GM12891 (cell line): ENCODE measurements around the gene ALKBH6. TPM values are rescaled to one million over a fixed set of nuclear protein-coding genes. Genes with fewer than 3 reads are reported as not detected.

Source experiments
- DNase-seq: peaks from one replicate; pipeline ENCODE4 v3.0.0; 2011; ENCODE audit warnings: low spot score; ENCODE audit not compliant: insufficient read length
- FAIRE-seq: peaks from 2 replicates; lab custom pipeline; 2011; peaks lifted over from hg19 to GRCh38; lab: Jason Lieb, UNC
- PAX5 ChIP-seq: IDR thresholded peaks from 2 replicates; pipeline ENCODE4 v1.6.1; 2011; ENCODE audit warnings: low read length, moderate library complexity, mild to moderate bottlenecking; ENCODE audit not compliant: insufficient read depth, severe bottlenecking
- POLR2A ChIP-seq: IDR thresholded peaks from 2 replicates; pipeline ENCODE4 v1.6.1; 2011; ENCODE audit warnings: low read depth, low read length, control low read depth
- POLR2AphosphoS5 ChIP-seq: IDR thresholded peaks from 2 replicates; pipeline ENCODE4 v1.6.1; 2011; ENCODE audit warnings: low read depth, low read length, control low read depth
- POU2F2 ChIP-seq: IDR thresholded peaks from 2 replicates; pipeline ENCODE4 v1.6.1; 2011; ENCODE audit warnings: low read depth, mild to moderate bottlenecking, control low read depth, low read length, moderate library complexity
- SPI1 ChIP-seq: IDR thresholded peaks from 2 replicates; pipeline ENCODE4 v1.6.1; 2011; ENCODE audit warnings: low read depth, low read length, control low read depth
- TAF1 ChIP-seq: IDR thresholded peaks from 2 replicates; pipeline ENCODE4 v1.6.1; 2011; ENCODE audit warnings: low read depth, low read length, control low read depth
- polyA plus RNA-seq: library from polyadenylated mRNA; unstranded; fragments of >200 nt; gene quantifications from one replicate; pipeline ENCODE4 v1.2.1, GENCODE V29; 2012; ENCODE audit warnings: low read depth, missing spikeins, inconsistent platforms; ENCODE audit not compliant: missing spikeins

The ALKBH6 gene
- 32.2 TPM for polyA plus RNA-seq

DNA sequence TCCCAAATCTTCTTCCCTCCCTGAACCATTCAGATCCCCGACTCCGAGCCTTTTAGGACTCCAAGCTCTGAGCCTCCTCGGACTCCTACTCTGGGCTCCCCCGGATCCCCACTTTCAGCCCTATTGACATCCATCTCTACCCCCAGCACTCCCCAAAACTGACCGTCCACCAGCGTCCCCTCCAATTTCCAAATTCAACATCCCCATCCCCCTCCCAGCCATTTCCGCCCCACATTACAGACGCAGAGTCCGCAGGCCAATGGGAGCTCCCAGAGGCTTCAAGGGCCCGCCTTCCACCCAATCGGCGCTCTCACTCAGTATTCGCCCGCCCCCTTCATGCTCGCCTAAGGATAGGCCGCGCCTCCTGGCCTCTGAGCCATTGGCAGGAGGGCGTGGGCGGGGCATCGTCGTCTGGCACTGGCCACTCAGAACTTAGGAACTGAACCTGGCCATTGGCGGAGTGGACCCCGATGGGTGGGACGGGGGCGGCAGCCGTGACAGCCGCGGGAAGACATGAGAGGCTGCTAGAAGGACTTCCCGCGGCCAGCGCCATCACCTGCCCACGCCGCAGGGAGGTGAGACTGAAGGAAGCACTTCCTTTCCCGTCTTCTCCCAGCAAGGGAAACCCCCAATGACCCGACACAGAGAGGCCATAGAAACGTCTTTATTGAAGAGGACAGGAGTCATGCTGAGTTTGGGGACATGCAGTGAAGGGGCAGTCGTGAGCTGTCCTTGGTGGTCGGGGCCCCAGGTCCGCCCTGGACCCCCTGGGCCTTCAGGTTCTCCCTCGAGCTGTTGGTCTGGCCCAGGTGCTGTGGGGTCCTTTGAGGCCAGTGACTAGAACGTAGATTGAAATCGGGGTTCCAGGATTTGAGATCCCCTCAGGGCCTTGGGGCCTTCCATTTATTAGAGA, at the start of gene ALKBH6:
TSS of gene ALKBH6 (minus strand) at position 202 of the 913 bp plus-strand sequence. CDS start 816 bp downstream, outside the sequence.
- TF ChIP-seq POLR2AphosphoS5 (0 out of 2 replicates have a peak, but pooled peaks have one; percentile 22), POLR2A (no peak; the same call in 1 of the 2 replicates), TAF1 (peak; percentile 30; the same call in 1 of the 2 replicates), POU2F2 (no peak), PAX5 (peak; percentile 91), SPI1 (peak; percentile 46)
- FAIRE-seq (peak; percentile 99), DNase-seq (peak; percentile 98)

DNA sequence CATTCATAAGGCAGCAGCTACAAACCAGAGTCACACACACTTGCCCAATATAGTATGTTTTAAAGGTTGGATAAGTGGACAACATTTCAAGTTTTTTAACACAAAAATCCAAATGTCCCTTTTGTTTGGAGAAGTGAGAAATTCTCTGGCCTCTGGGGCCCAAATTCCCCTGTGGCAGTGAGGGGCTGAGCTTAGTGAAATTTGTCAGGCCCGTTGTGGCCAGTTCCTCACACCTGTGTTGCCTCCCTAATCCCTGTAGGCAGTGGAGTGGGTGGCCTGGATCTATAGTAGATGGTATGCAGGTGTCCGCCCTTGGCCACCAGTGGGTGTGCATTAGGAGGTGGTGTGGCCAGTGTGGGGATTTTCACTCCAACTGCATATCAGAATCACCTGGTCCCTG, 47.4 kb upstream of the ALKBH6 start:
- FAIRE-seq (no peak), DNase-seq (no peak)
- TF ChIP-seq SPI1 (0 out of 2 replicates have a peak, but pooled peaks have one; percentile 8), POLR2AphosphoS5 (no peak), TAF1 (no peak), PAX5 (no peak), POU2F2 (no peak)

DNA sequence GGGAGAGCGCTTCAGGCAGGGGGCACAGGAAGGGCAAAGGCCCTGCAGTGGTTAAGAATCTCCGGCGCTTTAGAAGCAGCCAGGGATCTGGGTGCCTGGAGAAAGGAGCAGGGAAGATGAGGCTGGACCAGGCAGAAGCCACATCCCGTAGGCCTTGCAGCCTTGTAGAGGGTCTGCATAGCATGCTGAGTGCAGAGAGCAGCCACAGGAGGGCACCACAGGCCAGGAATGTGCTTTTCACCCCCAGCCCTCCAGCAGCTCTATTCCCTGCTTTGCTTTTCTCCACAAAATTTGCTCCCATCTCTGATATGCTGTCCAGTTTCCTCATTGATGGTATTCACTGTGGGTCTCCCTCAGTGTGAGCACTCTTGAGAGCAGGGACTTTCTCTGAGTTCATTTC, 46.4 kb upstream of the ALKBH6 start:
- peak; percentile 37 for DNase-seq
- TF ChIP-seq POU2F2: no peak
- TF ChIP-seq SPI1: no peak
- no peak for TF ChIP-seq POLR2AphosphoS5
- TF ChIP-seq POLR2A: no peak
- TF ChIP-seq PAX5: no peak
- TF ChIP-seq TAF1: no peak
- no peak for FAIRE-seq

DNA sequence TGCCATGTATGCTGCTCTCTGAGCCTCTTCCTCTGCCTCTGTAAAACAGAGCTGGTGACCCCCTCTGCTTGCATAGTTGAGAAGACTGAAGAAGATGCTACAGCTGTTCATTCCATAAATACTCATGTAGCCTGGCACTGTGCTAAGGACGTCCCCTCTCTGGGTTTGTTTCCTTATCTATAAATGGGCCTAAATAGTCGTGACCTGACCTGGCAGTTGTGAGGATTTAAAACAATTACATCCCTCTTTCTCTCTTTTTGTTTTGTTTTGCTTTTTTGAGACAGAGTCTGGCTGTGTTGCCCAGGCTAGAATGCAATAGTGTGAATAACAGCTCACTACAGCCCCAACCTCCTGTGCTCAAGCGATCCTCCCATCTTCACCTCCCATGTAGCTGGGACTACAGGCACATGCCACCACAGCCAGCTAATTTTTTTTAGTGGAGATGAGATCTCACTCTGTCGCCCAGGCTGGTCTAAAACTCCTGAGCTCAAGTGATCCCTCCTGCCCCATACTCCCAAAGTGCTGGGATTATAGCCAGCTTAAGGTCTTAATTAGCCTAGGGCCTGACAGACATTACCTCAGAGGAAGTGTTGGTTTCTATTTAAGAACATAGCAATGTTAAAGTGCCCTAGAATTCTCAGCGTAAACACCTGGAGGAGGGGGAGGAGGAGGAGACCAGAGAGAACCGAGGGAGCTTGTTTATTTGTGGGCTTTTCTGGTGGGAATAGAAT, 45.3 kb upstream of the ALKBH6 start:
- DNase-seq (no peak), FAIRE-seq (no peak)
- TF ChIP-seq PAX5: no peak
- TF ChIP-seq POLR2AphosphoS5: no peak
- TF ChIP-seq SPI1: no peak
- no peak for TF ChIP-seq TAF1
- TF ChIP-seq POU2F2: no peak
- TF ChIP-seq POLR2A: no peak

GRCh38 chr19:36058481-36059179, 44.6 kb upstream of the ALKBH6 start:
- DNase-seq (no peak), FAIRE-seq (no peak)
- TF ChIP-seq TAF1 (no peak), POLR2A (no peak), POLR2AphosphoS5 (no peak), PAX5 (no peak), POU2F2 (no peak), SPI1 (no peak)

GRCh38 chr19:36054733-36055686, 41.0 kb upstream of the ALKBH6 start, which contains the start of gene WDR62:
Gene WDR62, plus strand, starts transcription at chr19:36054897. Its CDS starts 75 bp downstream, at chr19:36054972.
- peak; percentile 97 for DNase-seq
- FAIRE-seq: no peak

DNA sequence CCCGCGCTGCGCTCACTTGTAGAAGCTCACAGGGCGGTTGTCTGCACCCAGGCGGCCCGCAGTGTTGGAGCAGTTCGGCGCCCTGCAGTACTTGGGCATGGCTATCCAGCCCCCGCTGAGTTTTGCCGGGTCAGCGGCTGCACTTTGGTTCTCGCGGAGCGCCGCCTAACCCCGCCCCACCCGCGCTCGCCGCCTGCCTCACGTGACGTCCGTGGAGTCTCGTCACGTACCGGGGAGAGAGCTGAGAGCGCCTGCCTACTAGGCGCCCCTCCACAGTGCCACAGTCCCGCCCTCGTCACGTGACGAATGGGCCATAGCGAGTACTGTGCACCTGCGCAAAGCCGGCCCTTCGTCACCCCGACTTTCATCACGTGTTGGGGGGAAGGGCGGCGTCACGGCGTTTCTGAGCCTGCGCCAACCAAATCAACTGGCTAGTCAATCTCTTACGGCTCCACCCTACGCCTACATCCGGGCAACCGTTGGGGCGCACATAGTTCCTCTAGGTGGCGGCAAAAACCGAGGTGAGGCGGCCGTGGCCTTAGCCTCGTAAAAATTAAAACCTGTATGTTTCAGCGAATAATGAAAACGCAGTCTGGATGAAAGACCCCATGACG, 40.2 kb upstream of the ALKBH6 start, which contains the start of gene THAP8:
TSS of gene THAP8 (minus strand) at position 167 of the 614 bp plus-strand sequence. CDS start at position 99, 68 bp downstream.
- DNase-seq: peak; percentile 97
- TF ChIP-seq POU2F2 (peak; percentile 9), POLR2A (peak; percentile 64), SPI1 (no peak), TAF1 (0 out of 2 replicates have a peak, but pooled peaks have one; percentile 55), PAX5 (no peak), POLR2AphosphoS5 (peak; percentile 76)
- peak; percentile 99 for FAIRE-seq

More at GRCh38 chr19:36054733-36055686, 41.0 kb upstream of the ALKBH6 start, which contains the start of gene WDR62:
- peak; percentile 1; the same call in 1 of the 2 replicates for TF ChIP-seq POU2F2
- no peak for TF ChIP-seq PAX5
- TF ChIP-seq POLR2A: 0 out of 2 replicates have a peak, but pooled peaks have one; percentile 1
- TF ChIP-seq SPI1: no peak

DNA sequence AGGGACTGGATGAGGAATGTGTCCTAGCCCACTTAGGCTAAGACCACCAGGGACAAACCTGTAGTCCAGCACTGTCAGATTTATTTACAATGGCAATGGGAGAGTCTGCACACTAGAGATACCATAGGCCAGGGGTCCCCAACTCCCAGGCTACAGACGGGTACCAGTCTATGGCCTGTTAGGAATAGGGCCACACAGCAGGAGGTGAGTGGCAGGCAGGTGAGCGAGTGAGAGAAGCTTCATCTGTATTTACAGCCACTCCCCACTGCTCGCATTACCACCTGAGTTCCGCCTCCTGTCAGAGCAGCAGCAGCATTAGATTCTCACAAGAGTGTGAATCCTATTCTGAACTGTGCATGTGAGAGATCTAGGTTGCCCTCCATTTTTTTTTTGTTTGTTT, 37.6 kb upstream of the ALKBH6 start:
- FAIRE-seq: peak; percentile 43

More for the DNA sequence above, 37.6 kb upstream of the ALKBH6 start:
- TF ChIP-seq PAX5 (no peak), POLR2AphosphoS5 (no peak), TAF1 (no peak), POU2F2 (no peak), SPI1 (no peak), POLR2A (no peak)
- DNase-seq: no peak
